ENCODE data around the gene ZC3H13.

The ZC3H13 gene

DNA sequence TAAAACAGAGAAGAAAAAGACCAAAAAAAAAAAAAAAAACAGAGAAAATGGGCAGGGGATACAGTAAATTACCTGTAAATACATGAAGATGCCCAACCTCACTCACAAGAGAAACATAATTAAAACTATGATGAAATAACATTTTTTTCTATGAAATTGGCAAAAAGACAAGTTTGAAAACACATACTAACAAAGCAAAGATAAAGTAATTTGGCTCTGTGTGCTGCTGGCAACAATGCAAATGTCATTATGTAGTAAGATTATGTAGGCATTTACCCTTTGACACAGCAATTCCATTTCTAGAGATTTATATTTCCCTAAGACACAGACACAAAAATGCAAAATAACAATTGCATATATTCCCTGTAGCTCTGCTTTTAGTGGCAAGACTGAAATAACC is 20.2 kb downstream of the ZC3H13 start:
- no peaks in the 10 kb centered on the region for H3K27me3 Mint-ChIP-seq (ENCODE audit: low read depth)
- no peak overlapping the region for H3K4me3 Mint-ChIP-seq
- no peaks in the 10 kb centered on the region for H3K4me1 Mint-ChIP-seq
- H3K36me3 Mint-ChIP-seq (ENCODE audit: low read depth), result peaks cover 88% of the 10 kb centered on the region
- peaks cover 51% of the 10 kb centered on the region for H3K9me3 Mint-ChIP-seq
- H3K27ac Mint-ChIP-seq, result no peak overlapping the region
- TF ChIP-seq, protein P1, sequence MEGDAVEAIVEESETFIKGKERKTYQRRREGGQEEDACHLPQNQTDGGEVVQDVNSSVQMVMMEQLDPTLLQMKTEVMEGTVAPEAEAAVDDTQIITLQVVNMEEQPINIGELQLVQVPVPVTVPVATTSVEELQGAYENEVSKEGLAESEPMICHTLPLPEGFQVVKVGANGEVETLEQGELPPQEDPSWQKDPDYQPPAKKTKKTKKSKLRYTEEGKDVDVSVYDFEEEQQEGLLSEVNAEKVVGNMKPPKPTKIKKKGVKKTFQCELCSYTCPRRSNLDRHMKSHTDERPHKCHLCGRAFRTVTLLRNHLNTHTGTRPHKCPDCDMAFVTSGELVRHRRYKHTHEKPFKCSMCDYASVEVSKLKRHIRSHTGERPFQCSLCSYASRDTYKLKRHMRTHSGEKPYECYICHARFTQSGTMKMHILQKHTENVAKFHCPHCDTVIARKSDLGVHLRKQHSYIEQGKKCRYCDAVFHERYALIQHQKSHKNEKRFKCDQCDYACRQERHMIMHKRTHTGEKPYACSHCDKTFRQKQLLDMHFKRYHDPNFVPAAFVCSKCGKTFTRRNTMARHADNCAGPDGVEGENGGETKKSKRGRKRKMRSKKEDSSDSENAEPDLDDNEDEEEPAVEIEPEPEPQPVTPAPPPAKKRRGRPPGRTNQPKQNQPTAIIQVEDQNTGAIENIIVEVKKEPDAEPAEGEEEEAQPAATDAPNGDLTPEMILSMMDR (IDR thresholded peaks at IDR 0.05; ENCODE audit: unreplicated experiment in 3 of 3), result no peak

DNA sequence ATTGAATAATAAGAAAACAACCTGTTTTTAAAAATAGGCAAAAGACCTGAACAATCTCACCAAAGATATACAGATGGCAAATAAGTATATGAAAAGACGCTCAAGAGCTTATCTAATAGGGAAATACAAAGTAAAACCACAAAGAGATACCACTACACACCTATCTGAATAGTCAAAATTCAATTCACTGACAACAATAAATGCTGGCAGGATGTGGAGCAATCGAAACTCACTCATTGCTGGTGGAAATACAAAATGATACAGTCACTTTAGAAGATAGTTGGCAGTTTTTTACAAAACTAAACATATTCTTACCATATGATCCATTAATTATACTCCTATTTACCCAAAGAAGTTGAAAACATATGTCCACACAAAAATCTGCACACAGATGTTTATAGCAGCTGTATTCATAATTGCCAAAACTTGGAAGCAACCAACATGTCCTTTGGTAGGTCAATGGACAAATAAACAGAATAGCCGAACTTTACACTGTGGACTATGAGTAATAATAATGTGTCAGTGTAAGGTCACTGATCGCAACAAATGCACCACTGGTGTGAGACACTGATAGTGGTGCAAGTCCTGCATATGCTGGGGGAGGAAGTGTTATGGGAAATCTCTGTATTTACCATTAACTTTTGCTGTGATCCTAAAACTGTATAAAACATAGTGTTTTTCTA is 20.8 kb downstream of the ZC3H13 start:
- Mint-ChIP-seq H3K36me3 (ENCODE audit: low read depth) (peaks cover 86% of the 10 kb centered on the region), H3K27ac (no peak overlapping the region), H3K4me3 (no peak overlapping the region), H3K4me1 (no peaks in the 10 kb centered on the region), H3K27me3 (ENCODE audit: low read depth) (no peaks in the 10 kb centered on the region), H3K9me3 (peaks cover 51% of the 10 kb centered on the region)
- TF ChIP-seq, protein P1 (IDR thresholded peaks at IDR 0.05; ENCODE audit: unreplicated experiment in 3 of 3), result no peak

DNA sequence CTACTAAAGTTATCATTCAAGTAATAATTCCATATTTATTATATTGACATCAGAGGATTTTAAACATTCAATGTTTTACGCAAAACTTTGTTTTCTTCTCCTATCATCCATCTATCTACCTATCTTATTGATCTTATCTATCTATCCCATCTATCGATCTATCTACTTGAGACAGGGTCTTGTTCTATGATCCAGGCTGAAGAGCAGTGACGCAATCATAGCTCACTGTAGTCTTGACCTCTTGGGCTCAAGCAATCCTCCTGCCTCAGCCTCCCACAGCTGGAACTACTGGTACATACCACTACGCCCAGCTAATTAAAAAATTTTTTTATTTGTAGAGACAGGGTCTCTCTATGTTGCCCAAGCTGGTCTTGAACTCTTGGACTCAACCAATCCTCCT is 27.4 kb downstream of the ZC3H13 start:
- TF ChIP-seq, protein P1 (IDR thresholded peaks at IDR 0.05; ENCODE audit: unreplicated experiment in 3 of 3), result no peak
- H3K27ac Mint-ChIP-seq, result no peak overlapping the region
- no peak overlapping the region for H3K4me3 Mint-ChIP-seq
- H3K36me3 Mint-ChIP-seq (ENCODE audit: low read depth), result peaks cover 40% of the 10 kb centered on the region
- no peaks in the 10 kb centered on the region for H3K27me3 Mint-ChIP-seq (ENCODE audit: low read depth)
- no peaks in the 10 kb centered on the region for H3K4me1 Mint-ChIP-seq
- H3K9me3 Mint-ChIP-seq, result peaks cover 19% of the 10 kb centered on the region

DNA sequence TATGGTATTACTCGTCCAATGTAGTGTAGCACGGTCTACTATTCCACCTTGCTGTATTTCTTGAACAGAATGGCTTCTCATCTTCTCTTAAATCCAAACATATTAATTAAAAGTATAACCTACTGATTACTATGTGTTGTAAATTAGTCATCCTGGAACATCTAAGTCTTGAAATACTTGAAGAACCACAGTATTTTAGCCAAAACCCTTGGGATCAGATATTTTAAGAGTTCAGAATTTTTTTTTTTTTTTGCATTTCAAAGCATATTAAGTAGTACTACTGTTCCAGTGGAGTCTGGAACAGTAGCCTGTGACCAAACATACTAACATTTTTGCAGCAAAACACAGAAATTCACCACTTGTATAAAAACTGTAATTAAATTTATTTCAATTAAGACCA is 30.1 kb downstream of the ZC3H13 start:
- Mint-ChIP-seq H3K27ac (no peak overlapping the region), H3K9me3 (no peaks in the 10 kb centered on the region), H3K27me3 (ENCODE audit: low read depth) (no peaks in the 10 kb centered on the region), H3K36me3 (ENCODE audit: low read depth) (peaks cover 24% of the 10 kb centered on the region), H3K4me1 (no peaks in the 10 kb centered on the region), H3K4me3 (no peak overlapping the region)
- TF ChIP-seq, protein P1 (IDR thresholded peaks at IDR 0.05; ENCODE audit: unreplicated experiment in 3 of 3), result no peak

DNA sequence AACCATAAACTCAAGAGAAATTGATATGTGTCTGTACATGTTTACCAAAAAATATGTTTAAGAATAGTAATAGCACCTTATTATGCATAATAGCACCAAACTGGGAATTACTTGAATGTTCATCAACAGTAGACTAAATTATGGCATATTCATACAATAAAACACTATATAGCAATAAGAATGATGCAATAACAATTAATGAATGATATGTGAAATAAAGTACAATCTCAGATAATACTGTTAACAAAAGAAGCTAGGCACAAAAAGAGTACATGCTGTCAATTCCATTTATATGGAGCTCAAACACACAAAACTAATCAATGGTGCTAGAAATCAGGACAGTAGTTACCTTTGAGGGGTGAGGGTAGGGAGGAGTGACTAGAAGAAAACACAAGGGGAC is 36.3 kb downstream of the ZC3H13 start:
- H3K4me3 Mint-ChIP-seq, result no peak overlapping the region
- H3K9me3 Mint-ChIP-seq, result no peaks in the 10 kb centered on the region
- H3K36me3 Mint-ChIP-seq (ENCODE audit: low read depth), result peaks cover 32% of the 10 kb centered on the region
- H3K4me1 Mint-ChIP-seq, result no peaks in the 10 kb centered on the region
- H3K27ac Mint-ChIP-seq, result no peak overlapping the region
- no peaks in the 10 kb centered on the region for H3K27me3 Mint-ChIP-seq (ENCODE audit: low read depth)
- TF ChIP-seq, protein P1 (IDR thresholded peaks at IDR 0.05; ENCODE audit: unreplicated experiment in 3 of 3), result no peak

DNA sequence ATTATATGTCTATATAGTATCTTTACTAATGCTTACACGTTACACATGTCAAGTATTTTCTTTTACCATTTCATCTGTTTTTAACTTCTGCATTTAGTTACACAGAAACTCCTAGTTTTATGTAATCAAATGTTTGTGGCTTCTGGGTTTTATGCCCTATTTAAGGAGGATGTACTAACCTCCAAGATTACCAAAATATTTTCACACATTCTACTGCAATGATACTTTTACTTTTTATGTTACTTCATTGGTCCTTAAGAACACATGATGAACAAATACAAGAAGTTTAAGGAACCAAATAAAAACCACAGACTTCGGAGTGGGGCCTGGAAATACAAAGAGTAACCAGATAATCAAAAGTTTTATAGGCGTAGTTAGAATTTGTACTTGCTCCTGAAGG is 37.2 kb downstream of the ZC3H13 start:
- TF ChIP-seq, protein P1 (IDR thresholded peaks at IDR 0.05; ENCODE audit: unreplicated experiment in 3 of 3), result no peak
- H3K27ac Mint-ChIP-seq, result no peak overlapping the region
- no peaks in the 10 kb centered on the region for H3K9me3 Mint-ChIP-seq

More for the DNA sequence above, 37.2 kb downstream of the ZC3H13 start:
- no peaks in the 10 kb centered on the region for H3K27me3 Mint-ChIP-seq (ENCODE audit: low read depth)
- H3K4me1 Mint-ChIP-seq, result no peaks in the 10 kb centered on the region
- peaks cover 33% of the 10 kb centered on the region for H3K36me3 Mint-ChIP-seq (ENCODE audit: low read depth)
- H3K4me3 Mint-ChIP-seq, result no peak overlapping the region
